ENCODE results near the gene LPAR3.

- TF ChIP-seq CTCF (IDR thresholded peaks at IDR 0.05): no peak
- TF ChIP-seq ZFX (IDR thresholded peaks at IDR 0.05; ENCODE audit: borderline replicate concordance): no peak
Observed at GRCh38 chr1:84823511-84823910, 69.5 kb downstream of the LPAR3 start.

All from 22Rv1 (cell line).